NCI-H774 (cell line): ENCODE measurements around the gene TNFRSF14.
A peak's percentile ranks its signal among the peaks of the same experiment; 100 is the strongest.

Source experiments
- DNase-seq: peaks from one replicate; lab custom pipeline; 2025; lab: John Stamatoyannopoulos, UW

Gene TNFRSF14

DNA sequence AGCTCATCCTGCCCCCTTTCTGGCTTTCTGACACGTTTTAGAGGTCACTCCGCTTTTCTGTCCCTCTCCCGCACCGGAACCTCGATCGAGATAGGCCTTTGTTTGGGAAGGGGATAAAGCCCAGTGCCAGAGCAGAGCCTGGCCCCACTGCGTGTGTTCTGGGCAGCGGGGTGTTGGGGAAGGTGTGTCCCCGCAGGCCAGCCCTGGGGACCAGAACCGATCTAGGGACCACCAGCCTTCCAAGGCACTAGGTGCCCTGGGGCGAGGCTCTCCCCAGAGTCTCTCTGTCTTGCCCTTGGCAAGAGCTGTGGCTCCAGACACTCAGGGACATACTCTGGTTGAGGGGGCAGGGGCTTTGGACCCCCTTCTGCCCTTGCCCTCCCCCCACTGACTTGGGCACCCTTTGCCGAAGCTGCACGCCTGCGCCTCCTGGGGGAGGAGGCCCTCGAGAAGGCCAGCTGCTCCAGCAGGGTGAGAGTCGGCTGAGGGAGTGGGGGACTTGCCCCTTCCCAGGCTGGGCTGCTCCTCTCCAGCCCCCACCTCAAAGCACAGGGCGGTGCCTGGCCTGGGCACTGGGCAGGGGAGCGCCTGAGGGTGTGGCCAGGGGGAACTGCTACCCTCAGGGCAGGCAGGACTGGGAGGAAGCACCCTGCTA, 46.8 kb downstream of the TNFRSF14 start:
- no peak for DNase-seq

DNA sequence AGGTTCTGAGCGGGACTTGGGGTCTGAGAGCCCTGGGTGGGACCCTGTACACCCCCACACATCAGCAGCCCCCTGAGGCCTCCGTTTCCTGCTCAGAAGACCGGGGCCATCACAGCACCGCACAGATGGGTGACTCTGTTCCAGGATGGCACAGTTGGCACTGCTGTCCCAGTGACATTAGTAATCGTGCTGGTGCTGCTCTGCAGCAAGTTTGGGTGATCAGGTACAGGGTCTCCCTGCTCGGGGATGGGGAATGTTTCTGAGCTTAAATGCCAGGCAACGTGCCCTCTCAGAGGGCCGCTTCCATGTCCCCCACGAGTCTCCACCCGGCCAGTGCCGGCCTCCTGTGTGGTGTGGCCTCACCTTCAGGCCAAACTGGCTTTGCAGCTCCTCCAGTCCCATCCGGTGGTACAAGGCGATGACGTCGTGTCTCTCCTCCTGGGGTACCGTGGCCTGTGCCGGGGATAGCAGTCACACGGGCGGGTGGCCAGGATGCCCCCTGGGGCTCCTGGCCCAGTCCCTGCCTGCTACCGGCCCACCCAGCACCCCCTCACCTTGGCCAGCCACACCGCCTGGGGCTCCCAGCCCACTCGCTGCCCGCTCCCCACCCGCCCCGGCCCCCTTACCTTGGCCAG, 47.5 kb downstream of the TNFRSF14 start:
- no peak for DNase-seq

DNA sequence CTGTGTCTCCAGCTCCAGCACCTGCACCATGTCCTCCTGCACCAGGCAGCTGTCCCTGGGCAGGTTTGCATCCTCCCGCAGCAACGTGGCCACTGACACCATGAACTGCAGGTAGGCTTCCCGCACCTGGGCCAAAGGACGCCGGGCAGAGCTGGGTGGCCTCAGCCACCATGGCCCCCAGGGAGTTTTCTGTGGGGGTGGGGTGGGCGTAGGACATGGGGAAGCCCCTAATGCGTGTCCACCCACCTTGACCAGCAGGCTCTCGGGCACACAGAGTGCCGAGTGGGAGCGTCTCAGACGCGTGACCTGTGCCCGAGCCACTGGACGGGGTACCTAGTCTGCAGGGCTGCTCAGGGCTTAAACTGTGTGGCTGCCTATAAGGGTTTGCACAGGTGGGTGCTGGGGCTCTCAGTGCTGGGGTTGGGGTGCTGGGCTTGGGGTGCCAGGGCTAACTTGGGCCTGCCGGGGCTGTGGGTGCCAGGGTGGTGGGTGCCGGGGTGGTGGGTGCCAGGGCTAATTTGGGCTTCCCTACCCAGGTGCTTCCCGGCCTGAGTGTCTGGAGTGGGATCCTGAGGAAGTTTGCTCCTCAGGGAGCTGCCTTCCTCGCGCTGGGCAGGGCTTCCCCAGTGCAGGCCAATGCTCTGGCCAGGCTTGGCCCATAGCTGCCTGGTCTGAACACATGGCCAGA, 48.1 kb downstream of the TNFRSF14 start:
- DNase-seq: no peak

DNA sequence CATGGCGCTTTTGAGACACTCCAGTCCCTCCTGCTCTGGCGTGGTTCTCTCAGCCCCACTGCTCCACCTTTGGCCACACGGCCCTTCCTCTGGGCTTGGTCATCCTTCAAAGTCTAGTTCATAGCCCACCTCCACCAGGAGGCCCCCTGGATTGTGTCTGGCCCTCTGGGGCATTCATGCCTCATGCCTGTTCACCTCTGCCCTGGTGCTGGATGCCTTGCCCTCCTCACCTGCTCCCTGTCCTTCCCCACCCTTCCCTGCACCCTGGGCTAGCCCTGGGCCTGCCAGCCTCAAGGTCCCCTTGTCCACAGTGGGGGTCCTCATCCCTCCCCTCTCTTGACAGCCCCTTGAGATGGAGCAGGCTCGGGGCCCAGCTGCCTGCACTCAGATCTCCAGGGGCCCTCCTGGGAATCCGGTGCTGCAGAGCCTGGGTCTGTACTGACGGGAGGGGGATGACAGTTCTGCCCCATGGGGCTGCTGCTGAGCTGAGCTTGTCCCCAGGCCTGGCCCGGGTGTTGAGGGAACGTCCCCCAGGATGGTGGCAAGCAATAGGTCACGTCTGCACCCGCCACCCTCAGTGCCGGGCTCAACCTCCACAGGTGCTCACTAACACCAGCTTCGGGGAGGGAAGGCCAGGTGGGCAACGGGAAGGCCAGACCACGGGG, 48.8 kb downstream of the TNFRSF14 start:
- DNase-seq: no peak

- DNase-seq: no peak
Measured at GRCh38 chr1:2605509-2606395, 49.6 kb downstream of the TNFRSF14 start.

DNA sequence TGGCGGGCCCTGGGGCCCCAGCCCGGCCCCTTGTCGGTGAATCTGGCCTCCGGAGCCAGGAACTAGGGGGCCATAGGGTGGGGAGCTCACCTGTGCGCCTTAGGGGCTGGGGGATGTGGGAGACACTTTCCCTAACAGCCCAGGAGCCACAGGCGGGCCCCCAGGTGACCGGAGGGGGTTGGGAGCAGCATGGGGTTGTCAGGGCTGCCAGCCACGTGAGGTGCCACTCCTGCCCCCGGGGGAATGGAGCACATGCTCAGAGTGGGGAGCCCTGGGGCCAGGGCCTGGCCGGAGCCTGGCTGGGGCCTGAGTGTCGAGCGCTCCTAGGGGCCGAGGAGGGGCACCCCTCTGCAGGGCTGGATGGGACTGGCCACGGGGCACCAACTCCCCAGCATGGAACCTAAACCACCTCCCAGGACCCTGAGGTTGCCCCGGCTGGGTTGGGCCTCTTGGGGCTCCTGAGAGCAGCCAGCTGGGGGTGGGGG, 50.3 kb downstream of the TNFRSF14 start:
- DNase-seq: no peak

DNA sequence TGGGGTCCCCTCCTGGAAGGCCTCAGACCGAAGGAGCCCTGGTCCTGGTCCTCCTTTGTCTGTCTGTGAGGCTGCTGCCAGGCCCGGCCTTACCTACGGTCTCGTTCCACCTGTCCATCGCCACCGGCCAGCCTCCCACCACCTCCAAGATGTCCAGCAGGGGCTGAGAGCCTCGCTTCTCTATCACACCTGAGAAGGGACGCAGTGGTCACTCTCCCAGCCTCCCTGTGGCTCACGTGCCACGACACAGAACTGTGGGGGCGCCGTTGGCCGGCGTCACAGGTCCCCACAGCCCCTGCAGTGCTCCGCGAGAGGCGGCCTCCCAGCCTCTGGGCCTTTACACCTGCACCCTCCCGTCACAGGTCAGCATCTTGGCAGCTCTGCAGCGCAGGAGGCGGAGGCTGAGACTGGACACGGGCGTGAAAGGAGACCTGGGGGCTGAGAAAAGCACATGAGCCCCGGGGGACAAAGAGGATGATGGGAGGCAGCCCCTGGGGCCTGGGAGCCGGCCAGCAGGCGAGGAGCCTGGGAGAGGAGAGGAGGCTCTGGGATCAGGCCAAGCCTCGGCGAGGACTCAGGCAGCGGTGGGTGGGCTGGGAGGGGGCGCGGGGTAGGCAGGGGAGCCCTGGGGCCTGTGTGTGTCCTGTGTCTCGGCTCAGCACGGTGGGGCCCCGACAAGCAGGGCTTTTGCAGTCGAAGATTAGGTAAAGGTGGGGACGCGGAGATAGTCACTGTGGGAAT, 50.9 kb downstream of the TNFRSF14 start:
- no peak for DNase-seq

DNA sequence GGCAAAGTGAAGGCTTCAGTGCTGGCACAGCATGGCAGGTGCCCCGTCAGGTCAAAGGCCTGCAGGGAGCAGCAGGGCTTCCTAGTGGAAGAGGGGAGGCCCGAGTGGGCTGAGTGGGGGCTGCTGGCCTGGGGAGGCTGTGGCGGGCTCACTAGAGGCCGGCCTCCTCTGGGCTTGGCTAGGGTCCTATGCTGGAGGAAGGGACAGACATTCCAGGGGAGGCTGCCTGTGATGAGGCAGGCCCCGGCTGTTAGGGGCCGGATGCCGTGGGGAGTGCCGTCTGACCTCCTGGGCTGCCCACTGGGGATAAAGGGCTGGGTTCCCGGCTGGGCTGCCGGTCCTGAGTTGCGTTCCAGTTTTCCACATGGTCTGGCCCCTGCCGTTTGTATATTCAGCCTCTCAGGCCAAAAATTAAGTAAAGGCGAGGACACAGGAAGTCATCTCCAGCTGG, 51.5 kb downstream of the TNFRSF14 start:
- no peak for DNase-seq

DNA sequence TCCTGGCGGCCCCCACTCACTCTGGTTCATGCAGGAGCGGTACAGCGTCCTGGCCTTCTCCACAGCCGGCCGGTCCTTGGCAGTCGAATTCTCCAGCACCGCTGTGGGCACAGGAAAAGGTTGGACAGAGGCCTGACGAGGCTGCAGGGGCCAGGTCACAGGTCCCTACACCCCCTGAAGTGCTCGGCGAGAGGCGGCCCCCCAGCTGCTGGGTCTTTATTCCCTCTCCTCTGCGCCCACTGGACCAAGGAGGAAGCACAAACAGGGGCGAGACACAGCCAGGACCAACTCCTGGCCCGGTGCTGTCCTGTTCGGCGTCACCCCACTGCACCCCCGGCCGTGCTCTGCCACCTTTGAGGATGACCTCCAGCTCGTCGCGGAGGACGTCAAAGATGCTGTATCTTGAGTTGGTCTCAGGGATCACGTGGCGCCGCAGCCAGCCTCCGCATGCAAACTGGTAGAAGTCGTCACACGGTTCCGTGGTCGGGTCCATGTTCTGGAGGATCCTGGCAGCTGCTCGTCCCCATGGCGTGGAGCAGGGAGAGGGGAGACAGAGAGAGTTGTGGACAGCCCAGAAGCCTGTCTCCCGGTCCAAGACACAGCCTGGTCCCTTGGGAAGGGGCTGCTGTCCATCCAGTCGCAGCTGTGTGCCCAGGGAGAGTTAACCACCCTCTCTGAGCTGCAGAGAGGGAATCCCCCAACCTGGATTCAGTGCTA, 53.3 kb downstream of the TNFRSF14 start:
- no peak for DNase-seq

DNA sequence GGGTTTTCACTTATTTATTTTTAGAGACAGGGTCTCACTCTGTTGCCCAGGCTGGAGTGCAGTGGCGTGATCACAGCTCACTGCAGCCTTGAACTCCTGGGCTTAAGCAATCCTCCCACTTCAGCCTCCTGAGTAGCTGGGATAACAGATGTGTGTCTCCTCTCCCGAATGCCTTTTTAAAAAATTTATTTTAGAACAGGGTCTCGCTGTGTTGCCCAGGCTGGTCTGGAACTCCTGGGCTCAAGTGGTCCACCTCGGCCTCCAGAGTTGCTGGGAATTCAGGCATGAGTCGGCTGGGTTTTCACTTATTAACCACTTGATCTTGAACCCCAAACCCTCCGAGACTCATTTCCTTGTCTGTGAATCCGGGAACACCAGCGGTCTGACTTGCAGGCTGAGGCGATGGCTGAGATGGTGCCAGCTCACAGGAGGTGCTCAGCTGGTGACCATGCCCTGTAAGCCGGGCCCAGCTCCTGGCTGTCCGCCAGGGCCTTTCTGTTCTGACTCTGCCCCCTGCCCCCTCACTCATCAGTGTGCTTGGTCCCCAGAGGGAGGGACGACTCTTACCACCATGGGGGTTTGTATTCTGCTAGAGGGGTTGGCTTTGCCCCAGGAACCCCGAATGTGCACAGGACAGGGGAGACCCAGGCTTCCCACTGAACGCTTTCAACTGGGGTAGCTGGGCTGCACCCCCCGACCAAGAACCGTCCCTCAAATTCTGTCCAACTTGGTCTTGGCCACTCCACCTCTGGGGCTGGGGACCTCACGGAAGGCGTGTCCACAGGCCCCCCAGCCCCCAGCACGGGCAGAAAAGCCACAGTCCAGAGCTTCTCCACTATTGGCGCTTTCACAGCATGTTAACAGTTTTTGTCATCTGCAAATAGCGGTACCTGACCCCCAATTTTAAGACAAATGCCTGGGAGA, 54.1 kb downstream of the TNFRSF14 start:
- DNase-seq: no peak

- DNase-seq: peak; percentile 5
Measured at GRCh38 chr1:2611031-2611501, 54.9 kb downstream of the TNFRSF14 start.

GRCh38 chr1:2611621-2612437, 55.7 kb downstream of the TNFRSF14 start:
- DNase-seq: no peak

- no peak for DNase-seq
Measured at GRCh38 chr1:2612591-2613365, 56.6 kb downstream of the TNFRSF14 start.
